ENCODE results near the gene VAMP8.

DNA sequence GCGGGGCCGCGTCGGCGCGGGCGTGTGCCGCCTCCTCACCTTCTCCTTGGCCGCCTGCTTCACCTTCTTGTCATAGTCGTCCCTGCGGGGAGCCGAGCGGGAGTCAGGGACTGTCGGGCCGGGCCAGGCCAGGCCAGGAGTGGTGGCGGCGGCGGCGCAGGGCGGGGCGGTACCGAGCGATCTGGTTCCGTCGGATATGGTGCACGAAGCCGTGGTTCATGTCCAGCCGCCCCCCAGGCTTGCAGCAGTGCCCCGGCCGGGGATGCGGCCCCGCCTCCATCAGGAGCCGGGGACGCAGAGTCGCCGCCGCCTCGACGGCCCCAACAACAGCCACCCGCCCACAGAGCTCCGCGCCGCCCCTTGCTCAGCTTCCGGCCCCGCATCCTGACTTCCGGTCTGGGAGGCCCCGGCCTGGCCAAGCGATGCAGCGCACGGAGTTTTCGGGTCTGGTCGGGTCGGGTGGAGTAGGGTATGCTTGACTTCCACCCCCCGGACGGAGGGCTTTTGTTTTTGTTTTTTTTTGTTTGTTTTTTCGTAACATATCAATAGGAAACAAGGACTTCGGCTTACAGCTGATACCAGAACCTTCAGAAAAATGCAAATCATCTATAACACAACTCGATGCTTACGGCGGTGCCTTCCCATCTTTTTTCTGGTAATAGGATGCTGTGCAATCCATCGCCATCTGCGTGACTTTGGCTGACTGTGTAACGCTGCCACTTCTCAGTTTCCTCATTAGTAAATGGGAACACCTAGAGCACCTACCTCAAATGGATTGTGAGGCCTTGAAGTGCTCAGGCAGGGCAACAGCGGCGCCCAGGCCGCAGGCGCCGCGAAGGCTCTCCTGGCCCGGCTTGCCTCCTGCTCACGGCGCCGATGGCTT, 34.6 kb downstream of the VAMP8 start, which contains the start of gene C2orf68:
- TF ChIP-seq, protein P1, sequence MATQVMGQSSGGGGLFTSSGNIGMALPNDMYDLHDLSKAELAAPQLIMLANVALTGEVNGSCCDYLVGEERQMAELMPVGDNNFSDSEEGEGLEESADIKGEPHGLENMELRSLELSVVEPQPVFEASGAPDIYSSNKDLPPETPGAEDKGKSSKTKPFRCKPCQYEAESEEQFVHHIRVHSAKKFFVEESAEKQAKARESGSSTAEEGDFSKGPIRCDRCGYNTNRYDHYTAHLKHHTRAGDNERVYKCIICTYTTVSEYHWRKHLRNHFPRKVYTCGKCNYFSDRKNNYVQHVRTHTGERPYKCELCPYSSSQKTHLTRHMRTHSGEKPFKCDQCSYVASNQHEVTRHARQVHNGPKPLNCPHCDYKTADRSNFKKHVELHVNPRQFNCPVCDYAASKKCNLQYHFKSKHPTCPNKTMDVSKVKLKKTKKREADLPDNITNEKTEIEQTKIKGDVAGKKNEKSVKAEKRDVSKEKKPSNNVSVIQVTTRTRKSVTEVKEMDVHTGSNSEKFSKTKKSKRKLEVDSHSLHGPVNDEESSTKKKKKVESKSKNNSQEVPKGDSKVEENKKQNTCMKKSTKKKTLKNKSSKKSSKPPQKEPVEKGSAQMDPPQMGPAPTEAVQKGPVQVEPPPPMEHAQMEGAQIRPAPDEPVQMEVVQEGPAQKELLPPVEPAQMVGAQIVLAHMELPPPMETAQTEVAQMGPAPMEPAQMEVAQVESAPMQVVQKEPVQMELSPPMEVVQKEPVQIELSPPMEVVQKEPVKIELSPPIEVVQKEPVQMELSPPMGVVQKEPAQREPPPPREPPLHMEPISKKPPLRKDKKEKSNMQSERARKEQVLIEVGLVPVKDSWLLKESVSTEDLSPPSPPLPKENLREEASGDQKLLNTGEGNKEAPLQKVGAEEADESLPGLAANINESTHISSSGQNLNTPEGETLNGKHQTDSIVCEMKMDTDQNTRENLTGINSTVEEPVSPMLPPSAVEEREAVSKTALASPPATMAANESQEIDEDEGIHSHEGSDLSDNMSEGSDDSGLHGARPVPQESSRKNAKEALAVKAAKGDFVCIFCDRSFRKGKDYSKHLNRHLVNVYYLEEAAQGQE (IDR thresholded peaks at IDR 0.05) = no peak
- TF ChIP-seq, protein P2, sequence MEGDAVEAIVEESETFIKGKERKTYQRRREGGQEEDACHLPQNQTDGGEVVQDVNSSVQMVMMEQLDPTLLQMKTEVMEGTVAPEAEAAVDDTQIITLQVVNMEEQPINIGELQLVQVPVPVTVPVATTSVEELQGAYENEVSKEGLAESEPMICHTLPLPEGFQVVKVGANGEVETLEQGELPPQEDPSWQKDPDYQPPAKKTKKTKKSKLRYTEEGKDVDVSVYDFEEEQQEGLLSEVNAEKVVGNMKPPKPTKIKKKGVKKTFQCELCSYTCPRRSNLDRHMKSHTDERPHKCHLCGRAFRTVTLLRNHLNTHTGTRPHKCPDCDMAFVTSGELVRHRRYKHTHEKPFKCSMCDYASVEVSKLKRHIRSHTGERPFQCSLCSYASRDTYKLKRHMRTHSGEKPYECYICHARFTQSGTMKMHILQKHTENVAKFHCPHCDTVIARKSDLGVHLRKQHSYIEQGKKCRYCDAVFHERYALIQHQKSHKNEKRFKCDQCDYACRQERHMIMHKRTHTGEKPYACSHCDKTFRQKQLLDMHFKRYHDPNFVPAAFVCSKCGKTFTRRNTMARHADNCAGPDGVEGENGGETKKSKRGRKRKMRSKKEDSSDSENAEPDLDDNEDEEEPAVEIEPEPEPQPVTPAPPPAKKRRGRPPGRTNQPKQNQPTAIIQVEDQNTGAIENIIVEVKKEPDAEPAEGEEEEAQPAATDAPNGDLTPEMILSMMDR (IDR thresholded peaks at IDR 0.05; ENCODE audit: low read depth, low read length, missing input control) = no peak
- TF ChIP-seq JUND (IDR thresholded peaks at IDR 0.05) = no peak
- peak; percentile 60 for TF ChIP-seq YY1 (IDR thresholded peaks at IDR 0.05)
- TF ChIP-seq RXRA (IDR thresholded peaks at IDR 0.05) = peak in 1 of 2 donors; percentile 8
- no peak for TF ChIP-seq FOXA1 (IDR thresholded peaks at IDR 0.05)
- TF ChIP-seq TAF1 (conservative IDR thresholded peaks at IDR 0.05) = no peak
- TF ChIP-seq GABPA (IDR thresholded peaks at IDR 0.05 in 1 of 2, conservative IDR thresholded peaks at IDR 0.05 in 1 of 2) = peak; percentile 90 to 97
- peak; percentile 12 to 47 for TF ChIP-seq RAD21 (IDR thresholded peaks at IDR 0.05)
- TF ChIP-seq, protein P3, sequence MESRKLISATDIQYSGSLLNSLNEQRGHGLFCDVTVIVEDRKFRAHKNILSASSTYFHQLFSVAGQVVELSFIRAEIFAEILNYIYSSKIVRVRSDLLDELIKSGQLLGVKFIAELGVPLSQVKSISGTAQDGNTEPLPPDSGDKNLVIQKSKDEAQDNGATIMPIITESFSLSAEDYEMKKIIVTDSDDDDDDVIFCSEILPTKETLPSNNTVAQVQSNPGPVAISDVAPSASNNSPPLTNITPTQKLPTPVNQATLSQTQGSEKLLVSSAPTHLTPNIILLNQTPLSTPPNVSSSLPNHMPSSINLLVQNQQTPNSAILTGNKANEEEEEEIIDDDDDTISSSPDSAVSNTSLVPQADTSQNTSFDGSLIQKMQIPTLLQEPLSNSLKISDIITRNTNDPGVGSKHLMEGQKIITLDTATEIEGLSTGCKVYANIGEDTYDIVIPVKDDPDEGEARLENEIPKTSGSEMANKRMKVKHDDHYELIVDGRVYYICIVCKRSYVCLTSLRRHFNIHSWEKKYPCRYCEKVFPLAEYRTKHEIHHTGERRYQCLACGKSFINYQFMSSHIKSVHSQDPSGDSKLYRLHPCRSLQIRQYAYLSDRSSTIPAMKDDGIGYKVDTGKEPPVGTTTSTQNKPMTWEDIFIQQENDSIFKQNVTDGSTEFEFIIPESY (IDR thresholded peaks at IDR 0.05) = no peak
- no peak for TF ChIP-seq HNF4G (IDR thresholded peaks at IDR 0.05)
- TF ChIP-seq SP1 (IDR thresholded peaks at IDR 0.05) = peak; percentile 23
